GM12878 (cell line): ENCODE data around the gene CHPF2. TPM values are rescaled to one million over a fixed set of nuclear protein-coding genes. Genes with fewer than 3 reads are reported as not detected.

Source experiments
- ATAC-seq: fragments of 200-7000 bp; cut with Tn5 transposase; 3 replicates; pipeline ENCODE4 v1.9.1; 2020; ENCODE audit warnings: mild to moderate bottlenecking, moderate library complexity
- BruUV-seq: library from RNA; stranded (reverse); fragments of 400-500 nt; replicated peaks from 2 replicates; lab custom pipeline; 2021; lab: Mats Ljungman, UMichigan
- CTCF ChIA-PET: fragments of 300-600 bp; sonication (Branson Sonifier 250); formaldehyde crosslinking; extraction: SDS; loops from one replicate; lab custom pipeline; 2021; ENCODE audit warnings: inconsistent platforms; lab: Yijun Ruan, JAX
- POLR2A ChIA-PET: fragments of 350-600 bp; formaldehyde crosslinking; extraction: SDS; loops from one replicate; lab custom pipeline; 2021; ENCODE audit warnings: inconsistent platforms; lab: Charles Lee
- RAD21 ChIA-PET: fragments of 300-600 bp; sonication (Branson Sonifier 250); formaldehyde crosslinking; loops from one replicate; lab custom pipeline; 2023; ENCODE audit warnings: antibody characterized with exemption; ENCODE audit not compliant: unreplicated experiment; lab: Charles Lee
- SMC1A ChIA-PET: fragments of 300-600 bp; sonication (Branson Sonifier 250); formaldehyde crosslinking; loops from one replicate; lab custom pipeline; 2023; ENCODE audit not compliant: unreplicated experiment, uncharacterized antibody; lab: Charles Lee
- DNase-seq: peaks from one replicate; pipeline ENCODE4 v3.0.0-alpha.2; 2011; ENCODE audit warnings: low read depth, low spot score
- FAIRE-seq: peaks from 3 replicates; lab custom pipeline; 2011; peaks lifted over from hg19 to GRCh38; lab: Jason Lieb, UNC
- H2AFZ ChIP-seq: 2 replicates; pipeline ENCODE4 v1.6.0; 2011; ENCODE audit warnings: low read depth, low read length, control low read depth; ENCODE audit not compliant: control insufficient read depth
- H3K27ac ChIP-seq: 2 replicates; pipeline ENCODE4 v1.5.1; 2011; ENCODE audit warnings: control low read depth; ENCODE audit not compliant: control insufficient read depth, insufficient read depth
- H3K27me3 ChIP-seq, 2 experiments: replicated peaks in 1 of 2; 2 replicates each; pipeline versions ENCODE4 v1.6.0 to v1.6.1; 2011; ENCODE audit warnings: low read length in 1 of 2; ENCODE audit not compliant: control insufficient read depth in 2 of 2, insufficient read depth in 2 of 2
- H3K36me3 ChIP-seq, 2 experiments: 2 replicates each; pipeline ENCODE4 v1.5.1; 2011; ENCODE audit warnings: low read length in 1 of 2; ENCODE audit not compliant: control insufficient read depth in 2 of 2, insufficient read depth in 2 of 2
- H3K4me1 ChIP-seq: 2 replicates; pipeline ENCODE4 v1.6.1; 2011; ENCODE audit warnings: mild to moderate bottlenecking, low read length, moderate library complexity, mixed read lengths; ENCODE audit not compliant: control insufficient read depth, insufficient read depth
- H3K4me2 ChIP-seq: 2 replicates; pipeline ENCODE4 v1.6.0; 2011; ENCODE audit warnings: control low read depth; ENCODE audit not compliant: control insufficient read depth, insufficient read depth
- H3K4me3 ChIP-seq: fragments of 200-600 bp; sonication (generic); 2 replicates; pipeline ENCODE4 v1.5.1; 2016
- H3K79me2 ChIP-seq: 2 replicates; pipeline ENCODE4 v1.6.0; 2011; ENCODE audit warnings: low read length; ENCODE audit not compliant: control insufficient read depth, insufficient read depth
- H3K9ac ChIP-seq: 2 replicates; pipeline ENCODE4 v1.8.0; 2011; ENCODE audit warnings: low read length, control low read depth, mixed read lengths; ENCODE audit not compliant: control insufficient read depth, insufficient read depth
- H3K9me3 ChIP-seq: replicated peaks from 3 replicates; pipeline ENCODE4 v1.5.1; 2011; ENCODE audit warnings: mild to moderate bottlenecking, low read length; ENCODE audit not compliant: control insufficient read depth, insufficient read depth
- H4K20me1 ChIP-seq: 2 replicates; pipeline ENCODE4 v1.6.0; 2011; ENCODE audit not compliant: control insufficient read depth, insufficient read depth
- BRCA1 ChIP-seq: IDR thresholded peaks from 2 replicates; pipeline ENCODE4 v1.6.1; 2011; ENCODE audit warnings: low read depth, low read length, improper control_type of control experiment
- CHD4 ChIP-seq: fragments of 200-600 bp; sonication (generic); IDR thresholded peaks from 2 replicates; pipeline ENCODE4 v1.6.1; 2016; ENCODE audit warnings: mild to moderate bottlenecking
- ESRRA ChIP-seq: IDR thresholded peaks from 2 replicates; pipeline ENCODE4 v1.6.1; 2012; ENCODE audit warnings: mild to moderate bottlenecking, low read length, improper control_type of control experiment
- MYB ChIP-seq: fragments of 150-350 bp; IDR thresholded peaks from 2 replicates; pipeline ENCODE4 v1.6.1; 2014; ENCODE audit warnings: mild to moderate bottlenecking, low read depth, low read length, borderline replicate concordance
- NFYB ChIP-seq: IDR thresholded peaks from 2 replicates; pipeline ENCODE4 v1.6.1; 2011; ENCODE audit warnings: low read depth, mild to moderate bottlenecking, low read length, improper control_type of control experiment, moderate library complexity; ENCODE audit not compliant: insufficient read depth
- NR2C2 ChIP-seq: IDR thresholded peaks from 2 replicates; pipeline ENCODE4 v1.6.1; 2011; ENCODE audit warnings: borderline replicate concordance, low read depth; ENCODE audit not compliant: control insufficient read depth, insufficient read length
- RELB ChIP-seq: fragments of 450-650 bp; IDR thresholded peaks from 2 replicates; pipeline ENCODE4 v1.6.1; 2017; ENCODE audit warnings: low read depth, mild to moderate bottlenecking, moderate library complexity
- SMAD5 ChIP-seq: IDR thresholded peaks from 2 replicates; pipeline ENCODE4 v1.6.1; 2016; ENCODE audit warnings: antibody characterized with exemption, low read depth
- SUZ12 ChIP-seq: fragments of 200-600 bp; sonication (generic); IDR thresholded peaks from one replicate; pipeline ENCODE4 v1.6.1; 2018; ENCODE audit warnings: antibody characterized with exemption, mild to moderate bottlenecking; ENCODE audit not compliant: unreplicated experiment
- ZNF622 ChIP-seq: fragments of 450-650 bp; IDR thresholded peaks from 2 replicates; pipeline ENCODE4 v1.6.1; 2017; ENCODE audit warnings: mild to moderate bottlenecking, inconsistent platforms
- WGBS: methylation state at CpG from one replicate; pipeline ENCODE4 v1.1.6; 2016; ENCODE audit warnings: low lambda C conversion rate; ENCODE audit not compliant: insufficient replicate concordance, insufficient coverage; ENCODE audit errors: missing lambda C conversion rate; 5-methylcytosine and 5-hydroxymethylcytosine counted together
- in situ Hi-C: fragments of 300-500 bp; cut with MboI; formaldehyde crosslinking; loops from 9 replicates; pipeline ENCODE4 v1.14.3; 2018; ENCODE audit warnings: mixed read lengths
- intact Hi-C: fragments of 100-400 bp; cut with micrococcal nuclease; formaldehyde crosslinking; loops from one replicate; pipeline ENCODE4 v1.14.2; 2022; ENCODE audit not compliant: unreplicated experiment
- polyA plus RNA-seq, 11 experiments: library from polyadenylated mRNA; depleted of rRNA in 4 of 11; unstranded in 6 of 11; stranded (reverse) in 5 of 11; fragments of >200 nt; fragmentation: Nextera tagmentation in 4 of 11; fragmentation: Illumina TruSeq in 1 of 11; extraction: Ambion mirVana in 4 of 11; extraction: Trizol in 1 of 11; gene quantifications; 1 replicate in 1 of 11; 2 replicates in 10 of 11; pipeline versions ENCODE4 v1.2.1 to v1.2.3, GENCODE V29; 2011 to 2016; ENCODE audit warnings: inconsistent platforms in 2 of 11, missing spikeins in 2 of 11, low read depth in 1 of 11
- total RNA-seq, 4 experiments: library from RNA; depleted of rRNA in 3 of 4; stranded (reverse); fragments of >200 nt in 3 of 4; fragmentation: Illumina TruSeq in 1 of 4; extraction: Trizol in 1 of 4; gene quantifications; 2 replicates each; pipeline versions ENCODE4 v1.2.1 to v1.2.3, GENCODE V29; 2013 to 2021

Gene CHPF2
- total and polyA plus RNA-seq, 10 of the 15 experiments (the other 5 are each of a cell fraction or from before 2014, with no cell fraction given) = 0.23 to 33.1 (median 11.5) TPM

- no TSS peak for BruUV-seq
- no peaks in the 10 kb centered on the region for H4K20me1 ChIP-seq
- H3K9ac ChIP-seq = no peak overlapping the region
- no peaks in the 10 kb centered on the region for H3K4me1 ChIP-seq
- no peaks in the 10 kb centered on the region; a peak in 1 of 4 replicates for H3K27me3 ChIP-seq
- no peak overlapping the region for H3K4me3 ChIP-seq
- no peaks in the 10 kb centered on the region for H3K9me3 ChIP-seq
- DNase-seq (no peak), ATAC-seq (no peak), FAIRE-seq (no peak)
- ChIA-PET SMC1A (interaction anchor here (1.0 kb wide), 1 partner anchor 17 kb away, joined by 3 read pairs; no protein-coding TSS in a partner anchor), CTCF (no interaction called here), POLR2A (no interaction called here), RAD21 (no interaction called here)
- intact Hi-C loops (no loop called here), in situ Hi-C loops (no loop called here)
- TF ChIP-seq SUZ12 (no peak), CHD4 (no peak), SMAD5 (no peak), NFYB (no peak), ESRRA (no peak), MYB (no peak), RELB (no peak), NR2C2 (no peak), BRCA1 (no peak), ZNF622 (no peak)
- no peak overlapping the region for H2AFZ ChIP-seq
- peaks cover 4 to 10% of the 10 kb centered on the region in 2 experiments; a peak in 3 of 4 replicates for H3K36me3 ChIP-seq
- H3K4me2 ChIP-seq = no peak overlapping the region
- WGBS = 96% methylated on average over 3 of the region's 3 CpGs
- H3K27ac ChIP-seq = no peak overlapping the region
- no peaks in the 10 kb centered on the region for H3K79me2 ChIP-seq
Observed at GRCh38 chr7:151211155-151211772, 21.0 kb upstream of the CHPF2 start.
